Measurements from ENCODE around the gene RPS8.
"Not testable (repeated sequence)": the region's sequence is repeated elsewhere in the genome, so short reads cannot be mapped to it uniquely, and the experiment has no call there.

The RPS8 gene

DNA sequence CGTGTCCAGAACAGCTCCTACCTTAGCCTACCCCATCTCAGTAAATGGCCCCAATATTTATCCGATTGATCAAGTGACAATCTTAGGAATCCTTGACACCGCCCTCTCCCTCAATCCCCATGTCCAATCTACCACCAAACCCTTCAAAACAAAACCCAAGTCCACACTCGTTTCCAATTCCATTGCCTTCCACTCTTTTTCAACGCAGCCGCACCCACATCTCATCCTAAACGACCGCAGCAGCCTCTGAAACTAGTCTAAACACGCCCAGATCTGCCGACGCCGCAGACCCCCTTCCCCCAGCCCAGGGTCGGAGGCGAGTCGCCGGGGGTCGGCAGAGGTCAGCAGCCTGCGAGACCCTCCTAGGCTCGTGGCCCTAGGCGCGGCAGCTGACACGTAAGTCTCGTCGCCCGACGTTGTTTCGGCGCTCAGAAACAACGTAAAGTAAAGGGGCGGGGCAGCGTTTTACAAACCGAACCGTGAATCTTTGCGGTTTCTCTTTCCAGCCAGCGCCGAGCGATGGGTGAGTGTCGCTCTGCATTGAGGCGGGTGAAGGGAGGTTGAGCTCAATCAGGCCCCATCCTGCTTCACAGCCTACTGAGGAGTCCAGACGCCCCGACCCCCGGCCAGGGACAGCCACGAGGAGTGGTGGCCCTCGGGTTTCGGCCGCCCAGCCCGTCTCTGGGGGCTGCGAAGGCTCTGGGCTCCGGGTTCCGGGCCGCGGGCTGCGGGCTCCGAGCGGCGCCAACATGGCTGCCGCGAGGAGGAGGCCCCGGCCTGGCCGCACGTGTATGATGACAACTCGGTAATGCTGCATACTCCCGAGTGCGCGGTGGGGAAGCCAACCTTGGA lies at the start of gene RPS8:
Gene RPS8, plus strand, starts transcription at position 463 of the 852 bp plus-strand sequence. Its CDS starts 57 bp downstream, at position 520.
- no peak for FAIRE-seq

DNA sequence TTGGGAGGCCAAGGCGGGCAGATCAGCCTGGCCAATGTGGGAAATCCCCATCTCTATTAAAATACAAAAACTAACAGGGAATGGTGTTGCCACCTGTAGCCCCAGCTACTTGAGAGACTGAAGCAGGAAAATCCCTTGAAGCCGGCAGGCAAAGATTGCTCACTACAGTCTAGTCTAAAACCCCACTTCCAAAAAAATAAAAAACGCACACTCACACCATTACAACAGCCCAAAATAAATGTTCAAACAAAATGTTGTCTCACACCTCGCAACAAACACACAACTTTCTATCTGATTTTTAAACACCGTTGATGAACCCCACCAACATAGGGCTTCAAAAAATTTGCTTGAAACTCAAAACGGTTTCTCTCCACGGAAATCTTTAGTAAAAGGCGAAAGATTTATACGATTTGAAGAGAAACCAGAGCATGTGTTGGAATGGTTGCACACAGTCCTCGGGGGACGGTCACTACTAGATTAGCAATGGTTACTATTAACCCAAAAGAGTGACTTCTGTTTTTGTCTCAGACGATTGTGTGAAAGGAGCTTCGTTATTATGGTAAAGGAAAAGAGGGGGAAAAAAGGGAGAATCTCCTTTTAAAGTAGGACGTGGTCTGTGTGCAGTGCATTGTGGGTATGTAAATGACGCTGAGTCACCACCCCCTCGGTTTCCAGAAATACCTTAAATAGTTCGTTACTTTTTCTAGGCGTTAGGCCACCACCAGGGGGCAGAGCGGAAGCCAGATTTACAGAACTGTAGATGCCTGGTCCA lies 44.4 kb upstream of the RPS8 start, which contains the start of gene RNU5D-1:
Gene RNU5D-1, minus strand, starts transcription at position 430 of the 772 bp plus-strand sequence.
- FAIRE-seq: no peak

GRCh38 chr1:44733365-44733764 lies 42.0 kb upstream of the RPS8 start:
- no peak for FAIRE-seq

DNA sequence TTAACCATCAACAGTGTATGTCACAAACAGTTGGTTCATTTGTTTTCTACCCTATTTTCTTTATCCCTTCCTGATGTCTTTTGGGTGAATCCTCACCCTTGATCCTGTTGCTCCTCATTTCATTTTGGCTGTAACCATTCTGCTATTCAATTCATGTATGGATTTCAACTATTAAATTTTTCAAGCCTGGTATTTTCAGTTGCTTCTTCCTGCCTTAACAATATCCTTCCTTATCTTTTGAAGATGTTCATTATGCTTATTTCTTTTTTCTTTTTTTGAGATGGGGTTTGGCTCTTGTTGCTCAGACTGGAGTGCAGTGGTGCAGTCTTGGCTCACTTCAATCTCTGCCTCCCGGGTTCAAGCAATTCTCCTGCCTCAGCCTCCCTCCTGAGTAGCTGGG lies 41.6 kb upstream of the RPS8 start:
- no peak for FAIRE-seq

GRCh38 chr1:44735992-44736391 lies 39.3 kb upstream of the RPS8 start:
- no peak for FAIRE-seq

DNA sequence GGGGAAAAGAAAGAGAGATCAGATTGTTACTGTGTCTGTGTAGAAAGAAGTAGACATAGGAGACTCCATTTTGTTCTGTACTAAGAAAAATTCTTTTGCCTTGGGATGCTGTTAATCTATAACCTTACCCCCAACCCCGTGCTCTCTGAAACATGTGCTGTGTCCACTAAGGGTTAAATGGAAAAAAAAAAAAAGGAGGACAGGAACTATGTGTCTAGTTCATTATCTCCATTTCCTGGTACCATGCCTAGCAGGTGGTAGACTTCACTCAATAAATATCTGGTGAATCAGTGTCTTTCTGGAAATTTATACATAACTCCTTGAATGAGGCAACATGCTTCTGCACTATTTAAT lies 36.4 kb upstream of the RPS8 start:
- FAIRE-seq: not testable (repeated sequence)

DNA sequence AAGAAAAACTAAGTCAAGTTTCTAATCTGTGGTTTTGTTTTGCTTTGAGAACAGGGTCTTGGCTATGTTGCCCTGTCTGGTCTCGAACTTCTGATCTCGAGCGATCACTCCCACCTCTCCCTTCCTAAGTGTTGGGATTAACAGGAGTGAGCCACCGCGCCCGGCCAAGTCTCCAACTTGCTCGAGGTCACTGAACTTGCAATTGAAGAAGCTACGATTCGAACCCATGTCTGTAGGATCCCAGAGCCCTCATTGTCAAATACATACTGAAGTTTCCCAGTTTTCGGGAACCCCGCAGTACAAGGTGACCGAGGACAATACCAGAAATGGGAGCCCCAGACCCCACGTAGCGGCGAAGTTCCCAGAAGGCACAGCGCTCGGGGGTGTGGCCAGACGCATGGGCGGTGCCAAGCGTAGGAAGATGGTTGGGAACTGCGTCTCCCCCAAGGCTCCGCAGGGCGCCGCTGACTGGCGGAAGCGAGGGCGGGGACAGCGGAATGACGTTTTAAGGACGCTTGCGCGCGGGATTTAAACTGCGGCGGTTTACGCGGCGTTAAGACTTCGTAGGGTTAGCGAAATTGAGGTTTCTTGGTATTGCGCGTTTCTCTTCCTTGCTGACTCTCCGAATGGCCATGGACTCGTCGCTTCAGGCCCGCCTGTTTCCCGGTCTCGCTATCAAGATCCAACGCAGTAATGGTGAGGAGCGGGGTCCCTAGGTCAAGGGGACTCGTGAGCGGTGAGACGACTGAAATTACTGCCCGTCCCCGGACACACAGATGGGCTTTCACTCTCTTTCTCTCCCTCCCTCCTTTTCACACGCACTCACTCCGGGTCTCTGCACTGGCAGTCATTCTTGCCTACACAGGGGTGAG lies 35.8 kb upstream of the RPS8 start, which contains the start of gene KIF2C:
Gene KIF2C, plus strand, starts transcription at position 531 of the 872 bp plus-strand sequence. Its CDS starts 96 bp downstream, at position 627.
- FAIRE-seq: no peak

DNA sequence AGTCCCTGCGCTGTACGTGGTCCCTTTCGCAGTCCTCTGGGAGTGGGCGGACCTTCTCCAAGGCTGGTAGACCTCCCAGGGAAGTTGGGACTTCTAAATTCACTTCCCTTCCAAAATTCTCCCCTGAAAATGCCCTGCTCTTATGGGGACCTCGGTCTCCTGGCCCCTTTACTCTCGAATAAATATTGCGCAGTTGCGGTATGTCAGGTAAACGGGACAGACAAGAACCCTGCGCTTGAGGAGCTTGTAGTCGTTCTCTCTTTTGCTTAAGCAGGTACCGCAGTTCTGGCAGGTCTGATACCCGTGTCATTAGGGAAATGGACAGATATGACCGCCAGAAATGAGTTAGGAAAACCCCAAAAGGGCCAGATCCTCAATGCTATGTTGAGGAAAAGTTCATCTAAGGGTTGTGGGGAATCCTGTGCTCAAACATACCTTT lies 35.1 kb upstream of the RPS8 start:
- no peak for FAIRE-seq

DNA sequence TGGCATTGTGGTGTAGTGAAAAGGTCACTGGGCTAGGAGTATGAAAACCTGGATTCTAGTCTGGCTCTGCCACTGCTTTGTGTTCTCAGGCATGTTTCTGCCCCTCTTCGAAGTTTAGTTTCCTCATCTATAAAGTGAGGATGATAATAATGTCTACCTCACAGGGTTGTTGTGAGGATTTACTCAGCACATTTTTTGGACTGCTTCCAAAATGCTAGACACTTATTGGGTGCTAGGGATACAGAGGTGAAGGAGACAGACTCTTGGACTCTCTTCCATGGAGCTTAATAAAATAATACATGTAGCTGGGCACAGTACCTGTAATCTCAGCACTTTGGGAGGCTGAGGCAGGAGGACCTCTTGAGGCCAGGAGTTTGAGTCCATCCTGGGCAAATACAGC lies 32.1 kb upstream of the RPS8 start:
- FAIRE-seq: no peak

DNA sequence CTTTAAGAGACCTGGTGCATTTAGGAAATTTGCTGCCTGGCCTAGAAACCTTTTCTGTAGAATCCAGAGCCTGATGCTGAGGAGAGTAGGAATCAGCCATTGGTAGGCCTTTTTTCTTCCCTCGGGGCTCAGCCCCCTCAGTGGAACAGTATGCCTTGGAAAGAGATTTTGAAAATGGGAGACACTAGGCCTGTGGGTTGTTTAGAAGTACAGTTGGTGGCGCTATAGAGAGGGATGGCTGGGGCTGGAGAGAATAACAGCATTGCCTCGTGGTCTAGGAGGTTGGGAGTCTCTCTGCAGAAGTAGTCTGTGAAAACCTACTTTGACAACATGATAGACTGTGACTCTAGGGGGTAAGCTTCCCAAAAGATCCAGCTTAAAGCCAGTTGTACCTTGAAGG lies 27.5 kb upstream of the RPS8 start:
- no peak for FAIRE-seq

DNA sequence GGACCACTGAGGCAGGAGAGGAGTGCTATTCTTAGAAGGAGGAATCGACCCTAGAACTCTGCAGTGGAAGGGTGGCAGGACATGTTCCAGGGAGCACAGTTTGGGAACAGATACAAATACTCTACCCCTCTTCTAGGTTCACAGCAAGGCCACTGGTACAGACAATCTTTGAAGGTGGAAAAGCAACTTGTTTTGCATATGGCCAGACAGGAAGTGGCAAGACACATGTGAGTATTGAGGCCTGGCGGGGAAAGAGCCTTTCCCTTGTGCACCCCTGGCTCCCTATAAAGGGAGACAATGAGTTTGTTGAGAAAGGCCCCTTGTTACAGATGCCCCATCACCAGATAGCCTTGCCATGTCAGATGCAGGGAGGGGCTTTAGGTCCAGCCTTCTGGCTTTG lies 17.9 kb upstream of the RPS8 start:
- no peak for FAIRE-seq

DNA sequence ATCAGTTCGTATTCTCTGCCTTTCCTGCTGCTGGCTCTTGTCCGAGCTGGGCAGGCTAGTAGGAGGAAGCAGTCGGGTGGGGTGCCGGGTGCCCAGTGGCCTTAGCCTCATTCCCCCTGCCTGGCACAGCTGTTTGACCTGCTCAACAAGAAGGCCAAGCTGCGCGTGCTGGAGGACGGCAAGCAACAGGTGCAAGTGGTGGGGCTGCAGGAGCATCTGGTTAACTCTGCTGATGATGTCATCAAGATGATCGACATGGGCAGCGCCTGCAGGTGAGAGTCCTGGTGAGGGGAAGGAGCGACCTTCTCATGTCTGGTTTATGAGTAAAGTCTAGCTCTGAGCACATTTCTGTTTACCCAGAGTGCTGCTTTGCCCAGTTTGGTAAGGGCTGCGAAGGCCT lies 16.3 kb upstream of the RPS8 start:
- no peak for FAIRE-seq

DNA sequence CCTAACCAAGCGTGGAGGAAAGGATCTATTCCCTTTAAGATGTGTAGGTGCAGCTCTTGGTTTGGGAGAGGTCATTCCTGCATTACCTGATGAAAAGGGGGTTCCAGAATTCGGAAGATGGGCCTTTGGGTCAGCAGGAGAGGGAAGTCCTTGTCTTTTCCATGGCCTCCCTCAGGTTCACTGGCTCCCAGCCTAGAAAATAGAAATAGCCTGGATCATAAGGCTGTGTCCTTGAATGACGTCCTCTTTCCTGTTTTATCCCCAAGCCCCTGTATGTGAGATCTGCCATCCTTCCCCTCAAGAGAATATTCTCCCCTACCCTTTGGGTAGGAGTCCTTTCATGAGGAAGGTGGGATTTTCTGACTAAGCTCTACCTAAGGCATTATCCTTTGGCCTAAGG lies 14.5 kb upstream of the RPS8 start:
- FAIRE-seq: no peak

DNA sequence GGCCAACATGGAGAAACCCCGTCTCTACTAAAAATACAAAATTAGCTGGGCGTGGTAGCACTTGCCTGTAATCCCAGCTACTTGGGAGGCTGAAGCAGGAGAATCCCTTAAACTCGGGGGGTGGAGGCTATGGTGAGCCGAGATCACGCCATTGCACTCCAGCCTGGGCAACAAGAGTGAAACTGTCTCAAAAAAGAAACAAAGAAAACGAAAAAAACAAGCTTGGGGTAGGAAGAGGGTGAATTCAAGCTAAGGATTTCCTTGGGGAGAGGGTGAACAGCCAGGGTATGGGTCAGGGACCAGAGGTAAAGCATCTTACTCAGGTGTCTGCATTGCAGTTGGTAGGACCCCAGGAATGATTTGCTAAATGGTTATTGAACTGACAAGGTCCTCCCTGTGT lies 8.9 kb upstream of the RPS8 start:
- not testable (repeated sequence) for FAIRE-seq

- no peak for FAIRE-seq
Measured at GRCh38 chr1:44775930-44776729, 790 bp downstream of the RPS8 start.

DNA sequence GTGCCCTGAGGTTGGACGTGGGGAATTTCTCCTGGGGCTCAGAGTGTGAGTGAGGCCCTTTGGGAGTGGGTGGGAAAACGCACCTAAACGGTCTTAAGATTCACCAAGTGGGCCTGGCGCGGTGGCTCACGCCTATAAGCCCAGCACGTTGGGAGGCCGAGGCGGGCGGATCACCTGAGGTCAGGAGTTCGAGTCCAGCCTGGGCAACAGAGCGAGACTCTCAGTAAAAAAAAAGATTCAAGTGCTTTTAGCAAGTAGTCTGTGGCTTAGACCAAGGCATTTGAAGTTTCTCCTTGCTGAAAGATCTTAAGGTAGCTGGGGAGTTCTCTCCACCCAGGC lies 1.4 kb downstream of the RPS8 start:
- FAIRE-seq: no peak

DNA sequence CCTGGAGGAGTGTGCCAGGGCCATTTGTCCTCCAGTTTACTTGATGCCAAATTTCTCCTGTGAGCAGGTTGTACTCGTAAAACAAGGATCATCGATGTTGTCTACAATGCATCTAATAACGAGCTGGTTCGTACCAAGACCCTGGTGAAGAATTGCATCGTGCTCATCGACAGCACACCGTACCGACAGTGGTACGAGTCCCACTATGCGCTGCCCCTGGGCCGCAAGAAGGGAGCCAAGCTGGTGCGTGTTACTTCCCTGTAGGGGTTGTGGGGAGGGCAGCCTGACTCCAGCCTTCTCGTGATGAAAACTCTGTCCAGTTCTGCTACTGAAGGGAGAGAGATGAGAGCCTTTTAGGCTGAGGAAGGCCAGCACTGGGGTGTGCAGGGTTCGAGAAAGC lies 2.2 kb downstream of the RPS8 start:
- no peak for FAIRE-seq

DNA sequence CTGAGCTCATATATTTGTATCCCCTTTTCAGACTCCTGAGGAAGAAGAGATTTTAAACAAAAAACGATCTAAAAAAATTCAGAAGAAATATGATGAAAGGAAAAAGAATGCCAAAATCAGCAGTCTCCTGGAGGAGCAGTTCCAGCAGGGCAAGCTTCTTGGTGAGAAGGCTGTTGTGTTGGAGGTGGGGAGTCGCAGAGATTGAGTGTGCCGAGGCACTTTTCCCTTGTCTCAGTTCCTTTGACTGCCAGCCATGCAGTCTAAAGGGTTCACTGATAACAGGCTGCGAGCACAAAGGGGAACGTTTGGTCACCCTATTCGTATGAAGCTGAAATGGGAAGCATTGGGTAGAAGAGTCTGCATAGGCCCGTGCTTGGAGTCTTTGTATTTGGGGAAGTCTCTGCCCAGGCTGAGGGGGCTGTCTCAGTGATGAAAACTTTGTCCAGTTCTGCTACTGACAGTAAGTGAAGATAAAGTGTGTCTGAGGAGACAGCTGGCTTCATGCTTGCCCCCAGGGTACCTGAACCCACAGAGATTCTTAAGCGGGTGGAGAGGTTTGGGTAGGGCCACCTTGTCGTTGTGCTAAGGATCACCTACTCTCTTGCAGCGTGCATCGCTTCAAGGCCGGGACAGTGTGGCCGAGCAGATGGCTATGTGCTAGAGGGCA lies 2.8 kb downstream of the RPS8 start:
- FAIRE-seq: no peak

GRCh38 chr1:44778705-44779576 lies 3.6 kb downstream of the RPS8 start:
- no peak for FAIRE-seq

GRCh38 chr1:44780583-44781121 lies 5.3 kb downstream of the RPS8 start:
- no peak for FAIRE-seq
